Smooth muscle cell of the brain vasculature (primary cell): Measurements from ENCODE around the gene SALL2.
"Not testable (repeated sequence)": the region's sequence is repeated elsewhere in the genome, so short reads cannot be mapped to it uniquely, and the experiment has no call there.

ENCODE experiments used
- DNase-seq: peaks from one replicate; pipeline ENCODE4 v3.0.0-alpha.2; 2012; ENCODE audit warnings: low read depth, low spot score

Gene SALL2

DNA sequence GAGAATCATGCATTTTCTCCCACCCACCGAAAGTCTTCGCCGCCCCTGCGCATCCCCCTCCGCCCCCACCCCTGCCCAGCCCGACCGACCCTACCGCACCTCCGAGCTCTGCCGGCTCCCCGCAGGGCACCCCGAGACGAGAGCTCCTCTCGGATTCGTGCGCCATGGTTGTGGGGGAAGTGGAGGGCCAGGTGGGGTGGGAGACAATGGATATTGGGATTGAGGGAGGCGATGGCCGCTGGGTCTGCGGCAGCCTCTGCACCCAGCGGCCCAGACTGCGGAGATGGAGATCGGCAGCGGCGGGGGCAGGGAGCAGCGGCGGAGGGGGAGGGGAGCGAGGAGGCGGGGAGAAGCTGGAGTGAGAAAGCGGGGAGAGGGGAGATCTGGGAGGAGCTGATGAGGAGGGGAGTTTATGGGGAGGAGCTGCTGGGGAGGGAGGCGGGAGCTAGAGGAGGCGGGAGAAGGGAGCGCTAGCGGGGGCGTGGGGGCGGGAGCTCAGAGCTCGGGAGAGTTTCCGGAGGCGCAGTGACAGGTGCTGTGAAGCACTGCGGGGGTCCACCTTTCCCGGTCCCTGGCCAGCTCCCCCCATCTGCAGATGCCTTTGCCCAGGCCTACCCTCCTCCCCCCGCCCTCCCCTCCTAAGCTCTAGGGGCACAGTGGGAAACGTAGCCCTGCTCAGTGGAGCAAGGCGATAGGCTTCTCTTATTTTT is at the start of gene SALL2:
Gene SALL2 (minus strand): TSS at position 385 of the 710 bp plus-strand sequence. CDS start 219 bp downstream, at position 166.
- DNase-seq, result peak; percentile 28

DNA sequence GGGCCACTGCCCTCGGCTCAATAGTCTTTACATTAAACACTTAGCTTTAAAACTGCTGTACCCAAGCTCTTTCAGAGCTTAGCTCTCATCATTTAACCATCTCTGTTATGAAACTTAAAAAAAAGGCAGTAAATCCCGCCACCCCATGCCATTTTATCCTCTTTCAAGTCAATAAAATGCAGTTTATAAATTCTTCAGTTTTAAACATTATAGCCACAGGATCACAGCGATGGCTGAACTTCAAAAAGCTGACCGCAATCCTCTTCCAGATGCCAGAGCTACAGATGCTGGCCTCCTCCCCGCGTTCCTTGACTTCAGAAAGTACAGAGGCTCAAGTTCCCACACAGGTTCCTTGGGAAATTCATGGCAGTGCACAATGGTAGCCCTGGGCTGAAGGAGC is 49.5 kb upstream of the SALL2 start:
- DNase-seq, result no peak

DNA sequence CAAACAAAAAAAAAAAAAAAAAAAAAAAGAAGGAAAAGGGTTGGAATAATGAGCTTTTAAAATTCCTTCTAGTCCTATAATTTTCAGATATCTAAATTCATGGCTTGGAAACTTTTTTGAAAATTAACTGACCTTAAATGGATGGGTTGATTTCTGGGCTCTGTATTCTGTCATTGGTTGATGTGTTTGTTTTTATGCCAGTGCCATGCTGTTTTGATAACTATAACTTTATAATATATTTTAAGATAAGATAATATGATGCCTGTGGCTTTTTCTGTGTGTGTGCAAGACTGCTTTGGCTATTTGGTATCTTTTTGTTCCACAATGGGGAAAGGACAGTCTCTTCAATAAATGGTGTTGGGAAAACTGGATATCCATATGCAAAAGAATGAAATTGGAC is 46.5 kb upstream of the SALL2 start:
- DNase-seq, result no peak

DNA sequence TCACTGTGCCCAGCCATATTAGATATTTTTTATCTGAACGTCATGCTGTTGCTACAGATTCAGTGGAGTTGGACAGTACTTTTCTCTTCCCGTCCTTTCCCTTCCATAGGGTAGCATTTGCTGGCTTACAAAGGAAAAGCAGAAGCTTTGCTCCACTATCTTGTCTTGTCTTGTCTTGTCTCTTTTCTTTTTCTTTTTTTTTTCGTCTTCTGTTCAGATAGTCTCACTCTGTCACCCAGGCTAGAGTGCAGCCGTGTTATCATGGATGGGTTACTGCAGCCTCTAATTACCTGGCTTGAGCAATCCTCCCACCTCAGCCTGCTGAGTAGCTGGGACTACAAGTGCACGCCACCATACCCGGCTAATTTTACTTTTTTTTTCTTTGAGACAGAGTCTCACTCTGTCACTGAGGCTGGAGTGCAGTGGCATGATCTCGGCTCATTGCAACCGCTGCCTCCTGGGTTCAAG is 32.6 kb upstream of the SALL2 start:
- no peak for DNase-seq

DNA sequence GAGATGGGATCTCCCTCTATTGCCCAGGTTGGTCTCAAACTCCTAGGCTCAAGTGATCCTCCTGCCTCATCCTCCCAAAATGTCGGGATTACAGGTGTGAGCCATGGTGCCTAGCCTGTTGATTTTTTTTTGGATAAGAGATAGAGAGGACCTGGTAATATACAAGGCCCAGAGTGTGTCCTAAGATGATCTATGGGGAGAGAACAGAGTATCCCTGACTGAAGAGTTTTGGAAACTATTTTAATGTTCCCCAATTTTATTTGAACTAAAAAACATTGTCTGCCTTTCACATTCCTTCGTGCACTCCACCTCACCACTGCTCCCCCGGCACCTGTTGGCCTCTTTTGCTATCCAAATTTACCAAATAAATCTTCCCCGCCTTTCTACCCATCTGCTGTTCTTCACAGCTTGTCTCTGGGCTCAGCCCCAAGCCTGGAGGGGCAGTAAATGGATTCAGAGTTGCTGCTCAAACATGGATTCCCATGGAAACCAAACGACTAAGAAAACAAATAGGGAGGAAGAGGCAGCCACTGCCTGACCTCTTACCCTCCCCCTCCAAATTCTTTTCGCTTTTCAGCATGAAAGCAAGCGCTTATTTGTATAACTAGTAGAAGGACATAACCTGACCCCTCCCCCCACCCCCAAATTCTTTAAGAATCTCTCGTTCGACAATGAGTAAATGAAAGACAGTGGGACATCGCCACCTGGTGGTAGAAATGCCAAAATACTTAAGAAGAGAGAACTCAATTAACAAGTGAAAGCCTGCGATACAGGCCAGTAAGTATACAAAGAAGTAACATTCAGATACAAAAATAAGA is 31.1 kb upstream of the SALL2 start:
- peak; percentile 88 for DNase-seq

DNA sequence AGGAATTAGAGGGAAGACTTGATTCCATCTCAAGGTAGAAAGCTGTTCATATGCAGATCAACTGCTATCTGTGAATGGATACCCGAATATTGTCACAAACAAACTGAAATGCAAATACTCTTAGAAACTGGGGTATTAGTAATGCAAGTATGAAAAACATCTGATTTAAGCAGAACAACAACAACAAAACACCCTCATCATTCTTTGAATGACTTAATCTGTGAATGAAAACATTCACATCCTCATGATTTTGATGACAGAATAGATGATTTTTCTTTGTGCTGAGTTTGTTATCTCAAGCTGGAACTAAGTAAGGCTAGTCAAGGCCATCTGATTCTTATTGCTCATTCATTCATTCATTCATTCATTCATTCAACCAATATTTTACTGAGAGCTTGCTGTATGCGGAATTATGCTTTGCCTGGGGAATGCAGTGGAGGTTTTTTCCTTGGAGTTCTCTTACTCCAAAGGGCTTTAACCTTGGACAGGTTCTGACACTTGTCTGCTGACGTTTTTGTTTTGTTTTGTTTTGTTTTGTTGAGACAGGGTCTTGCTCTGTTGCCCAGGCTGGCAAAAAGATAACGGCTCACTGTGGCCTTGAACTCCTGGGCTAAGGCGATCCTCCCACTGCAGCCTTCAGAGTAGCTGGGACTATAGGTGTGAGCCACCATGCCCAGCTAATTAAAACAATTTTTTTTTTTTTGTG is 30.4 kb upstream of the SALL2 start:
- no peak for DNase-seq

DNA sequence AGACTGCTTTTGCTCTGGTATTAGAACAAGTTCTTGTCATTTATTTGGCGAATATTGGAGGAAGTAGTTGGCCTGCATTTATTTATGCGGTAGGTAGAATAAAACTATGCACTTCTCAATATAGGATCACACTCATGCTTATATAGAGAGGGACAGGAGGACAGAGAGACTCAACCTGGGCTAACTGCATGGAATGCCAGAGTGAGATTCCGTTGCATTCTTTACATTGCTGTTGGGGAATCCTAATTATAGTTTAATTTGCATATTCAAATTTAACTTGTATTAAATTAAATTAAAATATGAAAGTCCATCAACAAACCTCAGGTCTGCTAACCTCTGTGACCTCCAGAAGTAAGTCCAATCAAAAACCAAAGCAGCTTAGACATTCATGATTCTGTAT is 27.1 kb upstream of the SALL2 start:
- DNase-seq, result no peak

DNA sequence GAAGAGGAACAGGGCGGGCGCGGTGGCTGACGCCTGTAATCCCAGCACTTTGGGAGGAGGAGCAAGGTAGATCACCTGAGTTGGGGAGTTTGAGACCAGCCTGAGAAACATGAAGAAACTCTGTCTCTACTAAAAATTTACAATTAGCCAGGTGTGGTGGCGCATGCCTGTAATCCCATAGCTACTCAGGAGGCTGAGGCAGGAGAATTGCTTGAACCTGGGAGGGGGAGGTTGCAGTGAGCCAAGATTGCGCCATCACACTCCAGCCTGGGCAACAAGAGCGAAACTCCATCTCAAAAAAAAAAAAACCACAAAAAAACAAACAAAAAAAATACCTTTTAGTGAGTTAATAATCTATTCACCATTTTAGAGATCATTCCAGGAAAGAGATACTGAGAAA is 18.4 kb upstream of the SALL2 start:
- DNase-seq, result not testable (repeated sequence)

DNA sequence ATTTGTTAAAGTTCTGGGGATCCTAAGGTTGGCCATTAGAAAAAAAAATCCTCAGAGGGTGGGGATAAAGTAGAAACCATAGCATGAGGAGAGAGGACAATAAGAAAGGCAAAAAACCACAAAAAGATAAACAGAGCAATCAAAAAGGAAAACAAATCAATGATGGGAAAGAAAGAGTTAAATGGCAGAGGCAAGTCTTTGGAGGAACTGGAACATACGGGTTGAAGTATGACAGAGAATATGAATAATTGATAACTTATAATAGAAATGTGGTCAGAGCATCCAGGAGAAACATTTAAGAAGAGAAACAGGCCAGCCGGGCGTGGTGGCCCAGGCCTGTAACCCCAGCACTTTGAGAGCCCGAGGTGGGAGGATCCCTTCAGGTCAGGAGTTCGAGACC is 17.8 kb upstream of the SALL2 start:
- no peak for DNase-seq

DNA sequence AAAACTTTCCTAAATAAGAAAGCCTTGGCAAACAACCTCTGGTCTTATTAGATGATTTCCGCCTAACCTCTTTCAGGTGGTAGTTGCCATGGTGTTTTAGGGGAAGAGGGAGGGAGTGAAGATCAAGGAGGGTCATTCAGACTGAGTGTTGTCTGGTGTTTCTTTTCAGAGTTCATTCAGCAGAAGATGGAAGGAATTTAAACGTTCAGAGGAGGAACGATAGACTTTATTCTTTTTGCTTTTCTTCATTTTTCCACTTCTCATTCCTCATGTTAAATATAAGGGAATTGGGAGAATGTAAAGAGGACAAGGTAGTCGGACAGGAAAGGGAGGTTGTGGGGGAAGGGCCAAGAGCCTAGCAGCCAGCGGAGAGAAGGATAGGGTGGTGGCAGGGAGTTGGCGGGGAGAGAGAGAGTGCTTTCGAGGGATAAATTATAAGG is 17.4 kb upstream of the SALL2 start:
- no peak for DNase-seq

DNA sequence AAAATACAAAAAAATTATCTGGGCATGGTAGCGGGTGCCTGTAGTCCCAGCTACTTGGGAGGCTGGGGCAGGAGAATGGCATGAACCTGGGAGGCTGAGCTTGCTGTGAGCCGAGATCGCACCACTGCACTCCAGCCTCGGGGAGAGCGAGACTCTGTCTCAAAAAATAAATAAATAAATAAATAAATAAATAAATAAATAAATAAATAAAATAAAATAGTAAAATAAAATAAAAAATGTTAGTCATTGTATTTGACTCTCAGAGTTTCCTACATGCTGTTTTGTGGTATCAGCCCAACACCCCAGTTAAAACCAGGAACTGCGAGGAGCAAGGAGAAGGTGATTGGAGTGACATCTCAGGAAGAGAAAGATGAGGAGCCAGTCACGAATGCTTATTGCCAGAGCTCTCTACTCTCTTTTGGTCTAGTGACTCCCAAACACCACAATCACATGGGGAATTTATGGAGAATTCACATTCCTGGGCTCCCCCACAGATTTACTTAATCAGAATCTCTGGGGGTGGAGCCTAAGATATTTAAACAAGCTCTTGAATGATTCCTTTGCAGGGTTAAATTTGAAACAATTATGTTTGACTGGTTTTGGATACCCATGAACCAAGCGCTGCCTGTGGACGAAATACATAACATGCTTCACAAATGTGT is 15.4 kb upstream of the SALL2 start:
- DNase-seq, result no peak

DNA sequence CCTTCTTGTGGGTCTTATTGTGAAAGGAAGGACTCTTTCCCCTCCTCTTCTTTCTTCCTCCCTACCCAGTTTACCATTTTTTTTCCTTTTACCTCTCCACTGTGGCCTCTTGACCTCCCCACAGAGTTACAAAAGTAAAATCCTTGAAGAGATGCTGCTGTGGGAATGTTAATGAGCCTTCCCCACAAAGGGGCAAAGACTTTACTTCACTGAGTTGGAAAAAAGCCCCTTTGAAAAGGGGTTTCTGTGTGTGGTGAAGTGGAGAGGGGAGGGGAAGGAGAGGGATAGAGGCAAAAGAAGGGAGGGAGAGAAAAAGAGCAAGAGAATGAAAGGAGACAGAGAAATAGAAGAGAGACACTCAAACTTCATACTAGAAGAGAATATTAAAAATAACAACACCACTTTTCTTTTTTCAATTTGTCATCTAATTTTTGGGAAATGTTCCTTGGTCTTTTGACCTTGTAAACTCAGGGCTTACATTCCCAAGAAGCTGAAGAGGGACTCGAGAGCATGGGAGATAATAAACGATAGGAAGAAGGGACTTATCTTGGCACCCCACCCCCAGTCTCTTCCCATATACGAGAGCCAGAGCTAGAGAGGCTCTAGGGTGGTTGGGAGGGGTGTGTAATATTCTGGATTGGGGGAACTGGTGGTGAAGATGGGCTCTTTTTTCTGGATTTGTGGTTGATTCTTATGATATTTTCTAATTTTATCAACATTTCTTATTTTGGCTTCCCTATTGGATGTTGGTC is 13.2 kb upstream of the SALL2 start:
- no peak for DNase-seq

DNA sequence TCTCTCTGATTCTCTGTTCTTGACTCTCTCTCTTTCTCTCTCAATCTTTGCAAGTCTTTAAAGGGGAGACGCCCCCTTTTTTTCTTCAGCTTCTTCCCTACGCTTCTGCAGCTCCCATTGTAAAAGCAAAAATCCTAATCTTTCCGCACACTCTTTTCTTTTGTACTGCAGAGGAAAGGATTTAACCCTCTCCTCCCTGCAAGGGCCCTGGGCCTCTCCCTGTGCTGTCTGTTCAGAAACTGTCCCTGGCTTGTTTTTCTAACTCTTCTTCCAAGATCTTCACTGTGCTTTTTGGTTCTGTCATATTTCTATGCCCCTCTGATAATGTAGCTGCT is 10.9 kb upstream of the SALL2 start:
- DNase-seq, result no peak

DNA sequence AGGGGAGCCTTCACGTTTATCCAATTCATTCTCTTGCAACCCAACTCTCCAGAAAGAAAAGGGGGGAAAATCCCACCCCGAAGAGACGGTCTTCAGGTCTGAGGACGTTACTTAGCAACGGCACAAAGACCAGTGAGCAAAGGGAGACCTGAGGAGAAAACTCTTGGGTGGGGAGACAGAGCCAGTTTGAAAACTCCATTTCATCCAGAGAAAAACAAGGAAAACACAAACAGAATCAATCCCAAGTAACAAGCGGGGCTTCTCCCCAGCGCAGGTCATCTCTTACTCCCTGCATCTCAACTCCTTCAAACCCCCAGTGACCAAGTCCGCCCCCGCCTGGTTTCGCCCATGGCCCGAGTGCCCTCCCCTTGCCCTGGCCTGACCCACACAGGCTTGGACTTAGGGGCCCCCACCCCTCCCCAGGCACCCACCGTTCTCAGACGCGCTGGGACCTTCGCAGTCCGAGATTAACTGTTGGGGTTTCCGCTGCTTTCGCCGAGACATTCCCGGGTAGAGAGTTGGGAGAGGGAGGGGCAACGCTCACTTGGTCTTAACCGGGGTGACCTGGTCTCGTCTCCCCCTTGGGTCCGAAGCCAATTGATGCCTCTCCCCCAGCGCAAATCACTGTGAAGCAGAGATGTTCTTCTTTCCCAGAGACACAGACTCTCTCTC is 10.4 kb upstream of the SALL2 start:
- no peak for DNase-seq

DNA sequence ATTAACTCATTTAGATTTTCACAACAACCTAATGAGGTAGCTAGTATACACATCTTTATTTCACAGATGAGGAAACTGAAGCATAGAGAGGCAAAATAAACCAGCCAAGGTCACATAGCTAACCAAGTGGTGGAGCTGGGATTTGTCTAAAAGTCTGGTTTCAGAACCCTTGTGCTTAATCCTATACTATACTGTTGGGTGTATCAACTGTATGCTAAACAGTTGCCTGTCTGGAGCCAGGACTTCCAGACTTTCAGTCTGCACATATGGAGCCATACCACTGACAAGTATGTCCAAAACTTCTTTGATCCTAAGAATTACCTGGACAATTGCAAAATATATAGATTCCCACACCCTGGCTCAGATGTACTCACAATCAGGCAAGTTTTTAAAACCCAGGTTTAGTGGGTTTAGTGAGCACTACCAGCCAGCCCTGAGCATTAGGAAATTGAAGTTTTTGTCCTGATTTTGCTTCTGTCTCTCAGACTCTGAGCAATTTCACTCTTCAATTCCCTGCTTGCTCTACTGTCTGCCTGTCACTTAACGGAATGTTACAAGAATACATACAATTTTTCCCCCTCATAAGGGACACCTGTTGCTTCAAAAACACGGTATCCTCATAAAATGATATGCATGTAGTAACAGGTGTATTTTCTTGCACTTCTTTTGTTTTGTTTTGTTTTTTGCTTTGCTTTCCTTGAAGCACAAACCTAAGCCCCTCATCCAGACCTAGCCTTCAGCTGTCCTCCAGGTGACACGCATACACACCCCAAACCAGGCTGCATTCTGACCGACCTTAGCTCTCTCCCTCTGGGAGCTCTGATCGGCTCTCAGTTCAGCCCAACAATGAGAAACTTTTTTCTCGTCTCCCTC is 9.6 kb upstream of the SALL2 start:
- no peak for DNase-seq

DNA sequence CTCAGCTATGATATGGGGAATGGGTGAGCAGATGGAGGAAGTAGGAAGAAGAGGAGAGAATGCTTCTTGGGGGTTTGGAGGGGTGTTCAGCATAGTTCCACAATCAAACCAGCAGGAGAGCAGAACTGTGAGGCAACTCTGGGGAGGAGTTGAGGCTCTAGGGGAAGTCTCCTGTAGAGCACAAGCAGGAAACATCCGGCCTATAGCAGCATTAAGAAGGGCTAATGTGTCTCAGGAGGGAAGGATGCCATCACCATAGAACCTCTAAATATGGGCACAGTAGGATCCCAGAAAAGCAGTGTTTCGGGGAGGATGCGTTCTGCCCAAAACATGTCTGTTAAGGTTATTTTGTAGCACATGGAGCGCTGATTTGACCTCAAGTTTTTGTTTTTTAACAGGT is 8.4 kb upstream of the SALL2 start:
- DNase-seq, result no peak

DNA sequence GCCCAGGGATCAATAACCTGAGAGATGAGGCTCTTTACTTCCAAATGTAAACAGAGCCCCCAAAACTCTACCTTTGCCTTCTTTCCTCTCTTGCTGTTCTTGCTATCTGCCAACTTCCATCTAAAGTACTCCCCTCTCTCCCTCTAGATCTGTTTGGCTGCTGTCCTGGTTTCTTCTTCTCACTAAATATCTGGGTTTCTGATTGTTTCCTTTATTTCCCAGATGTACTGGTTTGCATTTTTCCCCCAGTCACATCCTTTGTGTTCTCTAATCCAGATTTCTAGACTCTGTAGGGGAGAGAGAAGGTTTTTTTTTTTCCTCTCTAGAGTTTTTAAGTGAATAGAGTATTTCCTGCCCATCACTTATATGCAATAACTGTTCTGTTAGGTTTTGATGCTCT is 7.1 kb upstream of the SALL2 start:
- no peak for DNase-seq

DNA sequence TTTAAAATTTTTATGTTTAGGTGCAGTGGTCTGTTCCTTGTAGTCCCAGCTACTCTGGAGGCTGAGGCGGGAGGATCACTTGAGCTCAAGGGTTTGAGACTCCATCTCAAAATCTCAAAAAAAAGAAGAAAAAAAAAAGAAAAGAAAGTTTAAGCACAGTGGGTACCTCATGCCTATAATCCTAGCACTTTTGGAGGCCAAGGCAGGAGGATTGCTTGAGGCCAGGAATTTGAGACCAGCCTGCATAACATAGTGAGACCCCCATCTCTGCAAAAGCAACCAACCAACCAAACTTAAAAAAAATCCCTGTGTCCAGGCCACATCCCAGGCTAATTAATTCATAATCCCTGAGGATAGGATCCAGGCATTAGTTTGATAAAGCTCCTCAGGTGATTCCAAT is 3.4 kb upstream of the SALL2 start:
- no peak for DNase-seq
